ENCODE results near the gene BCAS1.

BCAS1 gene

GRCh38 chr20:53925651-53926401 is 144.6 kb downstream of the BCAS1 start:
- DNase-seq (ENCODE audit: low read depth): no peak

- no peak for DNase-seq (ENCODE audit: low read depth)
Measured at GRCh38 chr20:53923566-53924369, 146.6 kb downstream of the BCAS1 start.

- no peak for DNase-seq (ENCODE audit: low read depth)
Measured at GRCh38 chr20:53922901-53923314, 147.5 kb downstream of the BCAS1 start.

GRCh38 chr20:53921443-53921973 is 148.9 kb downstream of the BCAS1 start:
- no peak for DNase-seq (ENCODE audit: low read depth)

GRCh38 chr20:53920647-53921245 is 149.6 kb downstream of the BCAS1 start:
- DNase-seq (ENCODE audit: low read depth): no peak

GRCh38 chr20:53919886-53920285 is 150.5 kb downstream of the BCAS1 start:
- no peak for DNase-seq (ENCODE audit: low read depth)

GRCh38 chr20:53918949-53919361 is 151.4 kb downstream of the BCAS1 start:
- no peak for DNase-seq (ENCODE audit: low read depth)

GRCh38 chr20:53918020-53918311 is 152.4 kb downstream of the BCAS1 start:
- DNase-seq (ENCODE audit: low read depth): no peak

- peak; percentile 38 for DNase-seq (ENCODE audit: low read depth)
Measured at GRCh38 chr20:53917145-53918019, 153.0 kb downstream of the BCAS1 start.

GRCh38 chr20:53916173-53916512 is 154.3 kb downstream of the BCAS1 start:
- DNase-seq (ENCODE audit: low read depth): no peak

- DNase-seq (ENCODE audit: low read depth): peak; percentile 55
Measured at GRCh38 chr20:53915446-53916172, 154.8 kb downstream of the BCAS1 start.

GRCh38 chr20:53914781-53915445 is 155.5 kb downstream of the BCAS1 start:
- no peak for DNase-seq (ENCODE audit: low read depth)

GRCh38 chr20:53914091-53914780 is 156.2 kb downstream of the BCAS1 start:
- no peak for DNase-seq (ENCODE audit: low read depth)

GRCh38 chr20:53911301-53911700 is 159.1 kb downstream of the BCAS1 start:
- no peak for DNase-seq (ENCODE audit: low read depth)

- no peak for DNase-seq (ENCODE audit: low read depth)
Measured at GRCh38 chr20:53910351-53911002, 159.9 kb downstream of the BCAS1 start.

- no peak for DNase-seq (ENCODE audit: low read depth)
Measured at GRCh38 chr20:53907968-53908751, 162.2 kb downstream of the BCAS1 start.

- no peak for DNase-seq (ENCODE audit: low read depth)
Measured at GRCh38 chr20:53905820-53906191, 164.6 kb downstream of the BCAS1 start.

GRCh38 chr20:53905019-53905819 is 165.2 kb downstream of the BCAS1 start:
- no peak for DNase-seq (ENCODE audit: low read depth)
